ENCODE results near the gene CREM.

The CREM gene

DNA sequence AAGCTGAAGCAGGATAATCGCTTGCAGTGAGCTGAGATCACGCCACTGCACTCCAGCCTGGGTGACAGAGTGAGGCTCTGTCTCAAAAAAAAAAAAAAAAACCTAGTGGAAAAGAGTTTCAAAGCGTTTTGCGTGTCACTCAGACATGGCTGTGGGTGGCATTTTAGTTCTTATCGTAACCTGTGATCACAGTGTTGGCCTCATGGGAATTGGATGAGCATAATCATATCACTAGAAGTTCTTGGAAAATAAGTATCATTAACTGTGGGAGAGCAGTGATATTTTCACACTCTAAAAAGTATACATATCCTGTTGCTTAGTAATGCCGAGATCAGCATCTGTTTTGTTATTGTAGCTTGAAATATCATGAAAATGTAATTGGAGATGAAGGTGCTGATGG, 92.6 kb downstream of the CREM start:
- intact Hi-C loops (cut with DNase I; ENCODE audit: low total_unique reads), result no loop called here
- no peak for DNase-seq
- no peaks in the 10 kb centered on the region for H3K36me3 ChIP-seq
- no peaks in the 10 kb centered on the region for H3K9me3 ChIP-seq
- TF ChIP-seq, protein P1, sequence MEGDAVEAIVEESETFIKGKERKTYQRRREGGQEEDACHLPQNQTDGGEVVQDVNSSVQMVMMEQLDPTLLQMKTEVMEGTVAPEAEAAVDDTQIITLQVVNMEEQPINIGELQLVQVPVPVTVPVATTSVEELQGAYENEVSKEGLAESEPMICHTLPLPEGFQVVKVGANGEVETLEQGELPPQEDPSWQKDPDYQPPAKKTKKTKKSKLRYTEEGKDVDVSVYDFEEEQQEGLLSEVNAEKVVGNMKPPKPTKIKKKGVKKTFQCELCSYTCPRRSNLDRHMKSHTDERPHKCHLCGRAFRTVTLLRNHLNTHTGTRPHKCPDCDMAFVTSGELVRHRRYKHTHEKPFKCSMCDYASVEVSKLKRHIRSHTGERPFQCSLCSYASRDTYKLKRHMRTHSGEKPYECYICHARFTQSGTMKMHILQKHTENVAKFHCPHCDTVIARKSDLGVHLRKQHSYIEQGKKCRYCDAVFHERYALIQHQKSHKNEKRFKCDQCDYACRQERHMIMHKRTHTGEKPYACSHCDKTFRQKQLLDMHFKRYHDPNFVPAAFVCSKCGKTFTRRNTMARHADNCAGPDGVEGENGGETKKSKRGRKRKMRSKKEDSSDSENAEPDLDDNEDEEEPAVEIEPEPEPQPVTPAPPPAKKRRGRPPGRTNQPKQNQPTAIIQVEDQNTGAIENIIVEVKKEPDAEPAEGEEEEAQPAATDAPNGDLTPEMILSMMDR (IDR thresholded peaks at IDR 0.05), result no peak
- no peak overlapping the region for H3K4me3 ChIP-seq
- peaks cover 0 to 9% (median 0%) of the 10 kb centered on the region in 4 donors for H3K4me1 ChIP-seq
- H3K27me3 ChIP-seq, result no peaks in the 10 kb centered on the region
- no peak overlapping the region for H3K27ac ChIP-seq

- Histone ChIP-seq H3K36me3 (no peaks in the 10 kb centered on the region), H3K4me3 (no peak overlapping the region), H3K9me3 (no peaks in the 10 kb centered on the region), H3K27ac (no peak overlapping the region), H3K27me3 (no peaks in the 10 kb centered on the region), H3K4me1 (peaks cover 0 to 9% (median 0%) of the 10 kb centered on the region in 4 donors)
- DNase-seq, result no peak
- TF ChIP-seq, protein P1 (IDR thresholded peaks at IDR 0.05), result no peak
- intact Hi-C loops (cut with DNase I; ENCODE audit: low total_unique reads), result no loop called here
These were observed 93.5 kb downstream of the CREM start for GRCh38 chr10:35219891-35220890.

GRCh38 chr10:35223016-35223415, 96.4 kb downstream of the CREM start:
- Histone ChIP-seq H3K27me3 (no peaks in the 10 kb centered on the region), H3K4me1 (peaks cover 0 to 7% (median 0%) of the 10 kb centered on the region in 4 donors), H3K9me3 (no peaks in the 10 kb centered on the region), H3K36me3 (no peaks in the 10 kb centered on the region), H3K27ac (no peak overlapping the region), H3K4me3 (no peak overlapping the region)
- intact Hi-C loops (cut with DNase I; ENCODE audit: low total_unique reads), result no loop called here
- TF ChIP-seq, protein P1 (IDR thresholded peaks at IDR 0.05), result no peak
- DNase-seq, result no peak

GRCh38 chr10:35224045-35224740, 97.5 kb downstream of the CREM start:
- DNase-seq, result no peak
- Histone ChIP-seq H3K27ac (no peak overlapping the region), H3K36me3 (no peaks in the 10 kb centered on the region), H3K4me3 (no peak overlapping the region), H3K4me1 (no peaks in the 10 kb centered on the region), H3K27me3 (no peaks in the 10 kb centered on the region), H3K9me3 (no peaks in the 10 kb centered on the region)
- intact Hi-C loops (cut with DNase I; ENCODE audit: low total_unique reads), result no loop called here
- TF ChIP-seq, protein P1 (IDR thresholded peaks at IDR 0.05), result no peak

GRCh38 chr10:35225204-35225603, 98.6 kb downstream of the CREM start:
- H3K27ac ChIP-seq, result no peak overlapping the region

More at GRCh38 chr10:35225204-35225603, 98.6 kb downstream of the CREM start:
- intact Hi-C loops (cut with DNase I; ENCODE audit: low total_unique reads), result no loop called here
- H3K27me3 ChIP-seq, result no peaks in the 10 kb centered on the region
- H3K4me1 ChIP-seq, result no peaks in the 10 kb centered on the region
- no peak for DNase-seq
- H3K4me3 ChIP-seq, result no peak overlapping the region
- H3K36me3 ChIP-seq, result no peaks in the 10 kb centered on the region
- no peaks in the 10 kb centered on the region for H3K9me3 ChIP-seq
- TF ChIP-seq, protein P1 (IDR thresholded peaks at IDR 0.05), result no peak

Measured in tibial artery (tissue), 4 donors.